Hippocampal formation (tissue), 2 donors: ENCODE measurements around the gene NRG2.

Experiments
- DNase-seq, 2 donors: peaks; one replicate each; lab custom pipeline; 2025; lab: John Stamatoyannopoulos, UW

Gene NRG2

DNA sequence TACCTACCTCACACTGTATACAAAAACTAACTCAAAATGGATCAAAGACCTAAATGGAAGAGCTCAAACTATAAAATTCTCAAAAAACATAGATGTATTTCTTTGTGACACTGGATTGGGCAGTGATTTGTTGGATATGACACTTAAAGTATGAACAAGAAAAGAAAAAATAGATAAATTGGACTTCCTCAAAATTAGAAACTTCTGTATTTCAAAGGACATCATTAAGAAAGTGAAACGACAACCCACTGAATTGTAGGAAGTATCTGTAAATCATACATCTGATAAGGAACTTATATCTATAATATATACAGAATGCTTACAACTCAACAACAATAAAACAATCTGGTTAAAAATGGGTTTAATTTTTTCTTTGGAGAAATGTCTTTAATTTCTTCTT lies 96.7 kb downstream of the NRG2 start:
- DNase-seq, result no peak

DNA sequence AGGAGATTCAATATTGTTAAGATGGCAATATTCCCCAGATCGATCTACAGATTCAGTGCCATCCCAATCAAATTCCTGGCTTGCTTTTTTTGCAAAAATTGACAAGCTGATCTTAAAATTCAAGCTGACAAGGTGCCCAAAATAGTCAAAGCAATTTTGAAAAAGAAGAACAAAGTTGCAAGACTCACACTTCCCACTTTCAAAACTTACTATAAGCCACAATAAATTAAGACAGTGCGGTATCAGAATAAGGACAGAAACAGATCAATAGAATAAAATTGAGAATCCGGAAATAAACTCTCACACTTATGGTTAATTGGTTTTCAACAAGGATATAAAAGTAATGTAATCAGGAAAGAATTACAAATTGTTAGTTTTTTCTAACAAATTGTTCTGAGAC lies 97.1 kb downstream of the NRG2 start:
- DNase-seq, result no peak

DNA sequence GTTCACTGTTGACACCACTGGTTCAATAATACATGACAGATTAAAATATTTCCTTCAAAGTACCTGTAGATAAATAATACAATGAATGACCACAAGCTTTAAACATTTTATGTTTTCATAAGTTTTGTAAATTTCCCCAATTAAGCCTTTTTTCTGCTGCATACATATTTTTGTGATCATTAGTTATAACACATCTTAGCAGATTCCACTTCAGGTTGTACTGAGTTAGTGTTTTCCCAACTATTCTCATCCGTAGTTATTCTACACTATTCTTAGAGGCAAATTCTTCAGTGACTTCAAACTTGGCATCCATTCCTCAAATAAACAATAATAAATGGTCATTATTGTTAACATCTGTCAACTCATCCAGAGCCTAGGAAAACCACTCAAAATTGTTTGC lies 100.9 kb downstream of the NRG2 start:
- no peak for DNase-seq

DNA sequence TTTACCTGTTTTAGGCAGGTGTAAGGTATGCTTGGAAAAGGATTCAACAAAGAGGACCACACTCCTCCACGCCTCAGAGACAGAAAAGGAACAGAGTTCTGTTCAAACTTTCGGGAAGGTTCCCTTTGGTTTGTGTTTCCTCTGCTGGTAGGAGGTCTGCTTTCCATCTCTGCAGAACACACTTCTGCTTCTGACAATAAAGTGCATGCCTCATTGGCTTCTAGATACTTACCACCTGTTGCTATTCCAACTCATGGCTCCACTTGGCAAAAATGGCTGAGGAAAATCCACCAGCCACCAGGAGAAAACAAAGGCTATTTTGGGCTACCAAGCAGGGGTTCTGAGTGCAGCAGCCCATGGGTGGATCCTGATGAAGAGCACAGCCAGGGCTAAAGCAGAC lies 112.7 kb downstream of the NRG2 start:
- DNase-seq, result no peak

DNA sequence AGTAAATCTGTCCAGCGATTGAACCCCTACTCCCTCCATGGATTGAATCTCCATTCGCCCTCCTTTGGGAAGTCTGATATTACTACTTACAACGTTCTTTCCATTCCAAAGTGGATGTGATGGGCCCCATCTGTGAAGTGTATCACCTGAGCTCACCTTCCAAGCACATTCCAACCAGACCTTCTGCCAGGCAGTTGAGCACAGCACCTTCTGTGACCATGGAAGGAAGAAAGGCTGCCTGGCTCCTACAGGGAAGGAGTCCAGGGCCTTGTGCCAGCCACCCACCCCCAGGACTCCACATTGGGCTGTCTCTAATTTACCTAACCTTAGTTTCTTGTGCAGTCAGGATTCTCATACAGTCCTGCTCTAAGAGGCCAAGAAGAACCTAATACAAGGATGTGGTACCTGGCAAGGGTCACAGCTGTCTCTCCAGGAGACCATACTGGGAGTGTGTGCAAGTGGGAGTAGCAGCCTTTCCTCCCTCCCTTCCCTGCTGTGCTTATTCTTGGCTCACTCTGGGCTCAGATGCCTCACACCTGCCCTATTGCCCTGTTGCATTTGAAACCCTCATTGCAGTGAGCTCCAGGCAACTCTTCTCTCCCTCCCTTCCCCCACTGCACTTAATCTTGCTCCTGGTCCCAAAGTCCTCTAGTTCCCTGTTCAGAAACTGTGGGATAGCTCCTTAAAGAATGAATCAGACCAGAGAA lies 116.1 kb downstream of the NRG2 start:
- DNase-seq, result no peak

DNA sequence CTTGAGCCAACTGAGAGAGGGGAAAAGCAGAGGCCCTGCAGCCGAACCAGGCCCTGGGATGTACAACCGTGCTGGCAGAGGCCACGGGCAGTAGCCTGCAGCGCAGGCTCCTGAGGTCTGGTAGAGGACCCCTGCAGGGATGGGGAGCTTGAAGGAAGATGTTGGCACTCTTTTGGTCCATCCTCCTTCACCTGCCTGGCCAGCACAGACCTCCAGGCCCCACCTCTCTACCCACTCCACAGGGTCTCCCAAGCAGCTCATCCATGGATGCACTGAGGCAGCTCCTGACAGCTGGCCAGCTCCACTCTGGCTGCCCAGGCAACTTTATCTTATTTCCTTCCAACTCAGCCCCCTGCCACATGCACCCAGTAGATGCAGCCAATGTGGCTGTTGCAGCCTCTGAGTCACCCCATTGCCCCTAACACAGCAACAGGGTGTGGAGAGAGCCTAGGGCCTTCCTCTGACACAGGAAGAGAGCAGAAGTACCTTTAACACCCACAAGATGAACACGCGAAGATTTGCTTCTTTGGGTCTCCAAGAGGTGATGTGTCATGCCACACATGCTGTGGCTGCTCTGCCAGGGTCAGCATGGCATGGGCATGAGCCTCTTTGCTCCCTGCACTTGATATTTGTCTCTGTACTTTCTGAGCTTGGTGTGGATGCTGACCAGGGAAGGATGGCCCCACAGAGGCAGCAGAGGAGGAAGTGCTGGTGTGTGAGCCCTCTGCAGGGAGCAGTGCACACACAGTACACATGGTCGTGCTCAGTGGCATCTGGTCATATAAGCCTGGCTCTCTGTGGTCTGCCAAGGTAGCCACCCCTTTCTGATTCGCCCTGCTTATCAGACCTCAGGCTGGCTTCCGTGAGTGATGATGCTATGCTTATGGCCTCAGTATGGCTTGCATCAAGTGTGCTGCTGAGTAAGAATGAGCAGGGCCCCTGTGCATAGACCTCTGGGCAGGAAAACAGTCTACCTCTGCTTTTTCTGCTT lies 117.2 kb downstream of the NRG2 start:
- no peak for DNase-seq

DNA sequence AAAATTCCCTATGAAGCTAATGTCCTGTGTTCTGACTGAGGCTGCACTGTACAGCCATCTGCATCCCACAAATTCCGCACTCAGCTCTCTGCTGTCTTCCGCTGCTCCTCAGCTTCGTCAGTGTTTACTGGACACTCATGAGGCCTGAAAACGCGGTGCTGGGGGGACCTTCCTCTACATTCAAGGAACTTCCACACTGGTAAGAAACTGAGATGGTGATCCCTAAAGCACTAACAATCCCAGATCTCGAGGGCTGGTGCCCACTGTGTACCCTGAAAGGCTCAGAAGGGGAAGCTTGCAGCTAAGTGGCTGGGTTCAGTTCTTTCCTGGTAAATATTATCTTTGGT lies 117.9 kb downstream of the NRG2 start:
- DNase-seq, result no peak

DNA sequence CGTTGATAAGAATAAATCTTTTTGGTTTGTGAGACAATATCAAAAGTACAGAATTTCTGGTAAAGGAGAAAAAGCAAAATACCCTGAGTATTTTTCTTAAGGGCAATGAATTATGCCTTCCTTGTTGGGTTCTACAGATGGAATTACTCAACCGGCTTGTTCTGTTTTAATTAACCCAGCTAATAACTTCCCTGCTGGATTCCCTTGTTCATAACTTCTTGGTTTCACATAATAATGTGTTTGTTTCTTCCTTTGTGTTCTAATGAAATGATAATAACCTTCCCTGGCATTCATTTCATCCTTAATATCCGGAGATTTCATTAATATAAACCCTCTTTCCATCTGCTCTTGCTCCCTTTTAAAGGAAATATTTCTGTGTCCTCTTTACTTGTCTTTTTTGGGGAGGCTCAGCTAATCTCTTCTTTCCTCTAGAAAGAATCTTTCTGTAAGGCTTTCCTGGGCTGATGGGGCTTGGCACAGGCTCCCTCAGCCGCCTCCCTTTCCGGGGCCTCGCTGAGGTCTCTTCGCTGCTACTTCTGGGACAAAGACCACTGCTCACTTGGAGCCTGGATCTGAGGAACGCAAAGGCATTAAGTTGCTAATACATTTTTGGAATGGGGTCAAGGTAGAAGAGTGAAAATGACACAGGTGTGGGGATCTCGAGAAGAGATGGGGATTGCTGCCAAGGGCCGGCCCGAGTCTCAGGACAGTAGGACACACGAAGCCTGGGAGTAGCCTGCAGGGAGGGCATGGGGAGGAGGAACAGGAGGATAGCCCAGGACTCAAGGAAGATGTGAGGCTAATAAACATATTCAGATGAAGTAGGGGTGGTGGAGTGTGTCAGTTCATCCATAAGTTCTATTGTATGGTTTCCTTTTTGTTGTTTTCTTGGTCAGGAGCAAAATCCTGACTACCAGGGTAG lies 118.5 kb downstream of the NRG2 start:
- DNase-seq, result no peak

DNA sequence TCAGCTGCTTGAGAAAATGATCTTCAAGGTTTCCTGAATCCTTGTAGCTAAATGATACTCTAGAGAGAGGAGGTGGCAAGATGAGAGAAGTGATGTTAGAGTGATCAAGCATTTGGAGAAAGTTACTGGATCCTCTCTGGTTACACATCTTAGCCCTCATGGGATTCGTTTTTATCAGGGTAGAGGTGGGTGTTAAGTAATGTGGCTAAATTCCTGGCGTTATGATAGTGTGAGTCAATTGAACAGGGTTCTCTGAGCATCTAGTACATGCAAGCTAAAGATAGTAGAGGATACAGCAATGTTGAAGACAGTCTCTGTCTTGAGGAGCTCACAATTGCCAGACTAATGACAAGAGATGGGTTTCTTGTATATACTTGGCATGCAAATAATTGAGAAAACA lies 123.8 kb downstream of the NRG2 start:
- DNase-seq, result no peak

DNA sequence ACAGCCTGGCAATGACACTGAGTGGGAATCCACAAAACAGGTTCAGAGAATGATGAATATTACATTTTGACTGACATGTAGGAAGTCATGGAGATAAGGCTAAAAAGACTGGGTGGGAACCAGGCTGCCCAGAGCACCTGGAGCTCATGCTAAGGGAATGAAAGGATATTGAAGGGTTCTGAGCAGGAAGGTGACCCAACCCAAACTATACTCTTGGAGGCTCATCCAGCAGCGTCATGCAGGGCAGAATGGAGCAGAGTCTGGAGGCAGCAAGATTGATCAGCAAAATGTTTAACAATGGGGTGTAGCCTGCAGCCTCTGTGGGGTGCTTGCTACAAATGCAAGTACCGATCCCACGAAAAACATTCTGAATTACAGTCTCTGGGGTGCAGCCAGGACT lies 127.3 kb downstream of the NRG2 start:
- DNase-seq, result no peak

DNA sequence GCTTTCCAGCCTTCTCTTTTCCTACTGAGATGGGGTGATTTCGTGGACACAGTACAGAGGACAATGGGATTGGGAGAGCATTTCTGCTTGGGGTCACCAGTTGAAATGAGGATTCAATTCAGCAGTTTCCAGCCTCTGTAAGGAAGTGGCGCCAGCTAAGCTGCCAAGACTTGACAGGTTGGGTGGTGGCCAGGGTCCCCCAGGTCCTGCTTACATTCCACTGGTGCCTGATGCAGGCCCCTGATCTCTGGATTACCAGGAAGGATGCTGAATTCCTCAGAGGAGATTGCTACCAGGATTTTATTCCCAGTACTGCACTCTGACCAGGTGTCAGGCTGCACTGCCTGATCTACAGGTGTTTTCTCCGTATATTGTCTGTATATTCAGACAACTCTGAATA lies 127.8 kb downstream of the NRG2 start:
- DNase-seq, result no peak

DNA sequence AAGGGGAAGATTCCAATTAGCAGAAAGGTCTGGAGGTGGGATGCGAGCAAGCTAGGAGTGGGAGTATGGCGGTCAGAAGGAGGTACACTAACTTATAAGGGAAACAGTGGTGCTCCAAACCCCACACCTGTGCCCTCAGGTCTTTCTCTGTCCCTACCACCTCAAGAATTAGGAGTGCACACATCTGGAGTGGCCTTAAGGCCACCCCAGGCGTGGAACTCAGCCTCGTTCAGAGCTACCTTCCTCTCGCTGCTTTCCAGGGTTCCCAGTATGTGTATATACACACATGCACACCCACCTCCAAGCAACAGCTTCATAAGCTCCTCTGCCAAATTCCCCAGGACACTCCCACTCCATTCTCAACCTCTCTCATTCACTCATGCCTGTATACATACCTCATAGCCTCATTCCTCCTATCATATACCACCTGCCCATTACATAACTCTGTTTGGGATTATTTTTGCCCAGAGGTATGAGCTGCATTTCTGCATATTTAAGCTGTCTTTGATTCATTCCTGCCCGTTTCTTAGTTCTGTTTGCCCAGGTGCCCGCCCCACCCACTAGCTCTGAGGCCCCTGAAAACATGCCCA lies 128.8 kb downstream of the NRG2 start:
- DNase-seq, result no peak

DNA sequence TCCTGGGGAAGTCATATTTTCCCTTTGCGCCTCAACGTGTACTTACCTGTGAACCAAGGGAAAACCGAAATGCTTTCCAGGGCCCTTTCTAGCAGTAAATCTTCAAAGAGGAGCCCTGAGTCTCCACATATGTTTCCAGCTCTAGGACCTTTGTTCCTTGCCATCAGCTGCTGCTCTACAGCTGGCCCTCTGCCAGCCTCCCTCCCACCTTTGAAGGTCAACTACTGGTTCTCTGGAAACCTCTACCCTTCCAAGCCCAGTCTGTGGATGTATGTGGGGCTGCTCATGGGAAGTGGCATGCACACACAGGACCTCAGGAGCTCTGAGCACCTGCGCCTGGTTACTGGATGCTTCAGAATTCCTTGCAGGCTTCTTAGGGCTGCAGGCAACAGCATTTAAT lies 130.3 kb downstream of the NRG2 start:
- no peak for DNase-seq

DNA sequence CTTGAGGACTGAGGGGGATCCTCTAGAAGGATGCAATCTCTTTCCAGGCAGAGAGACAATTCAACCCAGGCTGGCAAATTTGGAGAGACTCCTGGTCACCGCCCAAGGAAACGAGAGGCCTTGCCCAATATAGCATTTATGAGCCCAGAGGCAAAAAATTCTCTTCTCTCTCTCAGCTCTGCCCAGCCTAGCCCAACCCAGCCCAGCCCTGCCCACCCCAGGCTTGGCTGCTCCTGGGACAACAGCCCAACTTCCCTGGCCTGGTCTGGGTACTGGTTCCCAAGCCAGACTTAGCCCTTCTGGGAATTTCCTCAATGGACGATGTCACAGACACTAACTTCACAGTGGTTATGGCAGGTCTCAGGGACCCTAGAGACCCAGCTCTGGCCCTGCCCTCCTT lies 130.9 kb downstream of the NRG2 start:
- no peak for DNase-seq

DNA sequence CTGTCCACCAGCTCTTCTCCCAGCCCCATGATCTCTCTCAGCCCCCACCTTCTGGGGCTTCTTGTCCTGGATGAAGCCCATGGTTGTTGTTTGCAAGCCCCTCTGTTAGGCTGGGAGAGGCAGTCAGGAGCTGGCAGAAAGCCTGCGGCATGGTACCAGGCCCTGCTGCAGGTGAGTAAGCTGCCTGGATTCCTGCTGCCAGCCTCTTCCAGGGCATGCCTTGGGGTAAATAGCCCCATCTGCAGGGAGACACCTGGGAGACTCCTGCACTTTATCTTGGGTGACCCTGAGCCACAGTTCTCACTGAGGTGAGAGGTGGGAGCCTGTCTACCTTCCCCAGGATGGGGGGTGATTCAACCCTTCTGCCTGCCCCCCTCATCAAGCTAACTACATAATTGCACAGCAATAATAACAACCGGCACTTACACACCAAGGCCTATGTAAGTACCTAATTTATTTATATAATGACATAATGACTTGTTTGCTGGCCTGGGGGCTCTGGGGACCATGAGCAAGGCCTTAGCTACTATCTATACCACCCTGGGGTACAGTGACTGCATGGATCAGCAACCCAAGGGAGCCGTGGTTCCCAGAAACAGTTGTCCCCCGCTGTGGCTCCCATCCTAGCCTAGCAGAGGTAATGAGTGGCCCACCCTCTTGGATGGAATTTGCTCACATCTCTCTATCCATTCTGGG lies 131.5 kb downstream of the NRG2 start:
- DNase-seq, result no peak

DNA sequence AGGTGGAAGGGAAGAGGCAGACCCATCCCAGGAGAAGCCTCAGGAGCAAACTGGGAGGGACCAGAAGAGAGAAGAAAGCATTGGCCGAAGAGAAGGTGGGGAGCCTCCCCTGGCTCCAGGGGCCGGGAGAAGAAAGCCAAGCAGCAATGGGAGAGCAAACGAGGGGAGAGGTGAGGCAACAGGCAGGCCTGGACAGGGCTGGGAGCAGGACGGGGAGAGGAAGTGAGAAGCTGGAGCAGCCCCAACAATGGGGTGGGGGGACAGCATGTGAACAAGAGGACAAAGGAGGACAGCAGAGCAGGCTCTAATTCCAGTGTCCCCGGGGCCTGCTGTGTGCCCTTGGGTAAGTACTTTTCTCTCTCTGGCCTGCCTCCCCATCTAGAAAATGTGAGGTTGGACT lies 132.2 kb downstream of the NRG2 start:
- no peak for DNase-seq

DNA sequence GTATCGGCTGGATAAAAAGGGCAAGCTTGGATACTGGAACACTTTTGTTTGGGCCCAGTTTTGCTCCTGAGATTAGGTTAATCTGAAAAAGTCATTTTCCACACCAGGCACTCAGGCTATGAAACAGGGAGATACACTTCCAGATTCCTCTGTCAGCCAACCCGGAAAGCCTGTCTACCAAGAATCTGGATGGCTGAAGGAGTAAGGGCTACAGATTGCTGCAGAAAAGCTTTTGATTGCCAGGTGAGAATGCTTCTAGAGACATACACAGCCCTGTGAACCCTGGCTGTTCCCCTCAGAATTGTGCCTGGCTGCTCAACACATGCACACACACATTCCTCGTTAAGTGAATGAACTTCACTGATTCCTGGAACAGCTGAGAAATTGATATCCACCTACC lies 133.1 kb downstream of the NRG2 start:
- no peak for DNase-seq

DNA sequence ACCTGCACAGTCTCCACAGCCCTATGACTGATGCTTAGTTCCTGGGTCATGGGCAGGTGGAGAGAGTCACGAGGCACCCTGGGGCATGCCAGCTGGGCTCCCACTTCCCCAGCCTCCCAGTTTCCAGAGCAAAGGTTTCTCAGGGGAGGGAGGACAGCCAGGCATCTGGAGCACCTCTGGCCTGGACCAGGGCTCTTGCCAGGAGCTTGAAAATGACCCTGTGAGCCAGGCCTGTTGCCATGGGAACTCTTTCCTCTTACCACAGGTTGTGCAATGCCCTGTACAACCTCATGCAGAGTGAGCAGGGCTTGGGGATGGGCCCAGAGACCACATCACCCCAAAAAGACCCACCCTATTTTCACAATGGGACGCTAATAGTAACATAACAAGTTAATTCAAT lies 134.3 kb downstream of the NRG2 start:
- DNase-seq, result no peak

DNA sequence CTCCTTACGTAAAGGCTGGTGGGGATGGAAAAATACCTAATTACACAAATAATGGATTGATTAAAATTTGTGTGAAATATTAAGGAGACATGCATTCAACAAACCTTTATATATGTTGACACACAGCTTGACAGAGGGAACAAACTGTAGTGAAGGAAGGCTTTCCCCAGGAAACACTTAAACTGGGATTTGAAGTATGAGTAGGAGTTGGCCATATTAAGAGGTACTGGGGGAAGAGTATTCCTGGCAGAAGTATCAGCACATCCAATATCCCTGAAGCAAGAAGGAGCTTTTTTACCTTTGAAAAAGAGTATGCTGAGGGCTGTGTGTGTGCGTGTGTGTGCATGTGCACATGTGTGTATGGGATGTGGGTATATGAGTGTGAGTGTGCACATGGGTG lies 136.4 kb downstream of the NRG2 start:
- no peak for DNase-seq

DNA sequence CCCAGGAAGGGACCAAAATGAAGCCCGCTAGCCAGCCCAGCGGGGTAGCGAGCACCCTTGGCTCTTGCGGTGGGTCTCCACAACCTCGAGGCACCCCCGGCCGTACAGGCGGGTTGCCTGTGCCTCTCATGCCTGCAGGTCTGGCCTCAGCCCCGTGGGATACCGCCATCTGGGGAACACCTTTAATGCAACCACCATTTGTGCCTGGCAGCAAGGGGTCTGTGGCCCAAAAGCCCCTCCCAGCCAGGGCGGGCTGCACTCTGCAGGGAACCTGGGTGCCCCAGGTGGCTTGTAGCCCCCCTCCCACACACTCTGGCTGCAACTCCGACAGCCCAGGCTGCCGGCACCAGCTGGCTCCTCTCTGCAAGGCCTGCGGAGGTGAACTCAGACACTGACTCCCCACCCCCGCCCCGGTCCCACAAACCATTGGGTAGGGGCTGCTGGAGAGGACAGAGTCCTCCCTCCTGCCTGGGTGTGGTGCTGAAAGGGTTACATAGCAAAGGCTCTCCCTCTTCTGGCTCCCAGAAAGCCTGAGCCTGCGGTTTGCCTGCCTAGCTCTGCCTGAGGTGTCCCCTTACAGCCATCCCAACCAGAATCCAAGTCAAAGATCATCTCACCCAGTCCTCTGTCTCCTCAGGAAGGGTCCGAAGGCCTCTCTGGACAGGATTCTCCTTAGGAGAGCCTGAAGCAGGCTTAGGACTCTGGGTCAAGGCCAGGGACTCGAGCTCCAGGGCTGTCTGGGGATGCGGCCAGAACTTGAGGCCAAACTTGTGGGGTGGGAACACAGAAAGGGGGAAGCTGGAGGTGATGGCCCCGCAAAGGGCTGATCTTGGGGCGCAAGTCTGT lies 138.1 kb downstream of the NRG2 start:
- no peak for DNase-seq

DNA sequence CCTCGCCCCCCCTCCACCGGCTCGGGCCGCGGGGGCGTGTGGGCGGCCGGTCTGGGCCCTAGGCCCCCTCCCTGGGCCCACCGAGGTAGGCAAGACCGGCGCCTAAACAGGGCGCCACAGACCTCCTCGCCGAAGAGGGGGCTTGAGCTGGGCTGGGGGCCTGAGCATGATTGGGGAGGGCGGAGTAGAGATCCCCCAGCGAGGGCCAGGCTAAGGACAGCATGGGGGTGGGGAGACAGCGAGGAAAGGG lies 138.6 kb downstream of the NRG2 start:
- DNase-seq, result no peak
